ENCODE data around the gene CACHD1. TPM values are rescaled to one million over a fixed set of nuclear protein-coding genes. Genes with fewer than 3 reads are reported as not detected.

The CACHD1 gene
- total and polyA plus RNA-seq, 2 of the 8 experiments (the other 6 are each of a cell fraction or from before 2014, with no cell fraction given), result 22.2 to 42.5 TPM

DNA sequence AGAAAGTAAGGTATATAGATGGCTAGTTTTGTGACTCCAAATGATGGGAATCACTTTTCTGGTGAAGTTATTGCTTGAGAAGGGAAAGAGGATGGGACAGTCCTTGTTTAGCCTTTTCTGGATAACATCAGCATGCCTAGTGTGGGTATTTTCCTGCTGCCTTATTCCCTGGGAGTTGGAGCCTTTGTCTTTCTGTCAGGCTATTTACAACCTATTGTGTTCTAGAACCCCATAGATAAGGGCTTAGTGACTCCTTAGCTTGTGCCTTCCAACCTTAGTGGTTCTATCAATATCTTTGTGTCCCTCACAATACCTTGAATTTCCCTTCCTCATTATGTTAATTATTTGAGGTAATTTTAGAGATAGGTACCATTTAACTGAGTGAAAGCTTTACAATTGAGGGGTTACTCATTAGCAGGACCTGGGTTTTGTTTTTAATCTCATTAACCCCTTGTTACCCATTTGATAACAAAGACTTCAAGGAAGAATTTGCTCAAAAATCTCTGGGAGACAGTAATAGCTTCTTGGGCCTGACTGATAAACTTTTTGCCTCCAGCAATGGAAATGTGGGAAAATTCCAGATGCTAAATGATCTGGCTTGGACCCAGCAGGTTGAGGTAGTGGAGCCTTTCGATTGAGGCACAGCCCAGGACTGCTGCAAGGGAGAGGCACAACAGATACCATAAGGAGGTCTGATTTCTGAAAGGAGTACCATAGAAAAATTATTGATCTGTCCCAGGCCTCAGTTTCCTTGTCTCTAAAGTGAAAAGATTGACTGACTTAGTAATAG, 49.0 kb downstream of the CACHD1 start:
- Histone ChIP-seq H3K9me3 (ENCODE audit: insufficient read depth in 2 of 2, low read depth in 1 of 2, low read length in 1 of 2) (no peaks in the 10 kb centered on the region), H2BK5ac (ENCODE audit: low read depth, low read length) (no peak overlapping the region), H3K4me2 (ENCODE audit: insufficient read depth in 1 of 2, low read depth in 2 of 2, low read length in 2 of 2) (peak overlapping the region; percentile 15 to 32; a peak in 2 of 4 replicates), H3K23me2 (ENCODE audit: low read depth, low read length) (no peaks in the 10 kb centered on the region), H4K8ac (ENCODE audit: extremely low read depth, insufficient read depth, low read length) (no peak overlapping the region), H4K20me1 (replicated peaks in 1 of 2; ENCODE audit: control insufficient read depth in 1 of 2, insufficient read depth in 2 of 2, low read length in 2 of 2) (peaks cover 9 to 18% of the 10 kb centered on the region in 2 experiments), H3K4me1 (replicated peaks in 1 of 4; ENCODE audit: control insufficient read depth in 3 of 4, insufficient read depth in 4 of 4, low read length in 3 of 4) (peaks cover 4 to 38% (median 19%) of the 10 kb centered on the region in 4 experiments), H3K79me2 (ENCODE audit: control insufficient read depth in 1 of 2, insufficient read depth in 2 of 2, low read length in 2 of 2) (peaks cover 0 to 99% of the 10 kb centered on the region in 2 experiments; a peak in 3 of 4 replicates), H3K14ac (ENCODE audit: insufficient read length) (no peak overlapping the region), H2BK12ac (ENCODE audit: low read depth, low read length) (no peak overlapping the region), H3K36me3 (ENCODE audit: control insufficient read depth in 2 of 4, insufficient read depth in 4 of 4, low read length in 3 of 4) (no peaks in the 10 kb centered on the region), H2BK20ac (ENCODE audit: low read length) (no peak overlapping the region), H2AFZ (ENCODE audit: low read length) (no peak overlapping the region), H3K4ac (replicated peaks; ENCODE audit: insufficient read length, low read depth, low read length) (no peak overlapping the region), H3K18ac (ENCODE audit: extremely low read depth, low read length) (no peak overlapping the region), H2BK15ac (ENCODE audit: low read length) (no peak overlapping the region), H2AK5ac (ENCODE audit: low read depth, low read length) (no peak overlapping the region), H3K56ac (replicated peaks; ENCODE audit: insufficient read length, low read depth, low read length) (no peak overlapping the region), H2BK120ac (replicated peaks; ENCODE audit: low read depth, low read length) (no peak overlapping the region), H3K27ac (ENCODE audit: low read depth, low read length) (no peak overlapping the region), H3K23ac (ENCODE audit: insufficient read length) (no peak overlapping the region), H3K9ac (replicated peaks in 1 of 4; ENCODE audit: extremely low read depth in 1 of 4, low read depth in 3 of 4, low read length in 3 of 4) (no peak overlapping the region), H4K5ac (ENCODE audit: insufficient read length, low read depth, low read length) (no peak overlapping the region), H3K4me3 (ENCODE audit: extremely low read depth in 1 of 4, insufficient read depth in 2 of 4, low read depth in 3 of 4, low read length in 4 of 4) (no peak overlapping the region), H3K27me3 (replicated peaks in 1 of 4; ENCODE audit: control insufficient read depth in 3 of 4, extremely low read depth in 1 of 4, insufficient read depth in 3 of 4, low read length in 3 of 4) (peaks cover 0 to 1% (median 0%) of the 10 kb centered on the region in 4 experiments; a peak in 1 of 7 replicates), H4K91ac (replicated peaks; ENCODE audit: insufficient read length, low read length) (no peak overlapping the region), H3K79me1 (ENCODE audit: low read depth, low read length) (peaks cover 8% of the 10 kb centered on the region; the same call in 1 of the 2 replicates)
- CTCF ChIA-PET (ENCODE audit: partially characterized antibody), result interaction anchor here (0.9 to 1.3 kb wide), 2 partner anchors 43 to 67 kb away, joined by 3 to 4 read pairs; no protein-coding TSS in a partner anchor
- no peak for DNase-seq (ENCODE audit: low read depth in 1 of 2, low spot score in 2 of 2)
- POLR2A ChIA-PET (ENCODE audit: partially characterized antibody), result interaction anchor here (1.1 kb wide), 1 partner anchor 14 kb away, joined by 5 read pairs; no protein-coding TSS in a partner anchor
- 74% methylated on average over 1 of the region's 1 CpG; no CpG with 5 or more reads in 1 of the 2 experiments for WGBS, 2 experiments (ENCODE audit: extremely low coverage in 1 of 2, insufficient coverage in 1 of 2, insufficient read length in 1 of 2, insufficient replicate concordance in 2 of 2, low coverage in 1 of 2, low lambda C conversion rate in 2 of 2, missing lambda C conversion rate in 1 of 2)
- peak; percentile 88 for FAIRE-seq
- no peak for TF ChIP-seq TEAD4 (IDR thresholded peaks at IDR 0.05; ENCODE audit: low read depth, low read length)

All from H1 (cell line).